SK-N-SH (cell line): Measurements from ENCODE around the gene GRB10. TPM values are rescaled to one million over a fixed set of nuclear protein-coding genes. Genes with fewer than 3 reads are reported as not detected.

Experiments used
- CTCF ChIA-PET: fragments of 300-600, 350-600 bp; formaldehyde crosslinking; extraction: SDS; loops from one replicate; lab custom pipeline; 2021; lab: Yijun Ruan, JAX
- POLR2A ChIA-PET: fragments of 350-600 bp; sonication (Branson Sonifier 250); formaldehyde crosslinking; extraction: SDS; loops from one replicate; lab custom pipeline; 2020; ENCODE audit warnings: antibody characterized with exemption, inconsistent platforms; lab: Yijun Ruan, JAX
- DNase-seq: peaks from one replicate; pipeline ENCODE4 v3.0.0; 2012
- H2AFZ ChIP-seq: fragments of 200-600 bp; sonication (generic); 2 replicates; pipeline ENCODE4 v1.8.1; 2016; ENCODE audit warnings: antibody characterized with exemption, mild to moderate bottlenecking, low read depth
- H3F3A ChIP-seq: fragments of 200-600 bp; sonication (generic); replicated peaks from 2 replicates; pipeline ENCODE3; 2016; ENCODE audit warnings: antibody characterized with exemption, mild to moderate bottlenecking; ENCODE audit not compliant: insufficient read depth
- H3K27ac ChIP-seq, 2 experiments: fragments of 200-500 bp in 1 of 2; fragments of 200-600 bp in 1 of 2; sonication (Bioruptor generic) in 1 of 2; sonication (generic), shearing (Covaris generic) in 1 of 2; 2 replicates each; pipeline versions ENCODE4 v1.5.1 to v1.6.1; 2014 to 2016; ENCODE audit warnings: low read depth in 2 of 2, inconsistent platforms in 1 of 2, low read length in 1 of 2, mild to moderate bottlenecking in 1 of 2, mixed read lengths in 1 of 2
- H3K27me3 ChIP-seq: fragments of 200-600 bp; sonication (generic), shearing (Covaris generic); 2 replicates; pipeline ENCODE4 v1.6.1; 2016; ENCODE audit warnings: mixed run types; ENCODE audit not compliant: insufficient read depth
- H3K36me3 ChIP-seq, 2 experiments: fragments of 200-500 bp in 1 of 2; fragments of 200-600 bp in 1 of 2; sonication (Bioruptor generic) in 1 of 2; sonication (generic) in 1 of 2; replicated peaks in 1 of 2; 2 replicates each; pipeline versions ENCODE3 to v1.5.1; 2014 to 2016; ENCODE audit warnings: low read length in 1 of 2, mild to moderate bottlenecking in 1 of 2; ENCODE audit not compliant: insufficient read depth in 2 of 2, control insufficient read depth in 1 of 2
- H3K4me1 ChIP-seq, 2 experiments: fragments of 200-500 bp in 1 of 2; fragments of 200-600 bp in 1 of 2; sonication (Bioruptor generic) in 1 of 2; sonication (generic), shearing (Covaris generic) in 1 of 2; 2 replicates each; pipeline versions ENCODE4 v1.5.1 to v1.6.1; 2014 to 2016; ENCODE audit warnings: low read depth in 1 of 2, low read length in 1 of 2, mixed run types in 1 of 2; ENCODE audit not compliant: insufficient read depth in 2 of 2, control insufficient read depth in 1 of 2
- H3K4me2 ChIP-seq: fragments of 200-600 bp; sonication (generic), shearing (Covaris generic); 2 replicates; pipeline ENCODE4 v1.6.1; 2017; ENCODE audit warnings: mixed run types
- H3K4me3 ChIP-seq, 2 experiments: fragments of 200-500 bp in 1 of 2; fragments of 200-600 bp in 1 of 2; sonication (Bioruptor generic) in 1 of 2; sonication (generic), shearing (Covaris generic) in 1 of 2; 2 replicates each; pipeline versions ENCODE4 v1.5.1 to v1.8.1; 2014 to 2016; ENCODE audit warnings: low read depth in 2 of 2, inconsistent platforms in 1 of 2, low read length in 1 of 2, mild to moderate bottlenecking in 1 of 2, mixed read lengths in 1 of 2, moderate library complexity in 1 of 2
- H3K79me2 ChIP-seq: fragments of 200-600 bp; sonication (generic); 2 replicates; pipeline ENCODE4 v1.8.1; 2017; ENCODE audit warnings: mild to moderate bottlenecking; ENCODE audit not compliant: insufficient read depth
- H3K9ac ChIP-seq: fragments of 200-600 bp; sonication (generic); 2 replicates; pipeline ENCODE4 v1.6.1; 2017; ENCODE audit warnings: mixed run types
- H3K9me2 ChIP-seq: fragments of 200-600 bp; sonication (generic); 2 replicates; pipeline ENCODE4 v1.6.1; 2017; ENCODE audit warnings: mixed run types
- H3K9me3 ChIP-seq: fragments of 200-600 bp; sonication (generic); 2 replicates; pipeline ENCODE4 v1.6.1; 2017; ENCODE audit warnings: mixed run types, mild to moderate bottlenecking, moderate library complexity
- H4K20me1 ChIP-seq: fragments of 200-600 bp; sonication (generic); 2 replicates; pipeline ENCODE4 v1.6.1; 2017; ENCODE audit warnings: mild to moderate bottlenecking, mixed run types; ENCODE audit not compliant: insufficient read depth
- CTCF ChIP-seq: fragments of 200-600 bp; sonication (generic); IDR thresholded peaks from 2 replicates; pipeline ENCODE4 v1.6.1; 2017; ENCODE audit warnings: antibody characterized with exemption, mild to moderate bottlenecking, moderate library complexity
- EP300 ChIP-seq, 2 experiments: IDR thresholded peaks; 2 replicates each; pipeline versions ENCODE4 v1.4.0 to v1.6.1; 2012; ENCODE audit warnings: borderline replicate concordance in 1 of 2, low read depth in 1 of 2, low read length in 1 of 2
- EZH2phosphoT487 ChIP-seq: fragments of 200-600 bp; sonication (generic); IDR thresholded peaks from 2 replicates; pipeline ENCODE4 v1.6.1; 2017; ENCODE audit warnings: low read depth, mixed run types, mild to moderate bottlenecking, antibody characterized with exemption, moderate library complexity, borderline replicate concordance
- FOSL2 ChIP-seq: IDR thresholded peaks from 2 replicates; pipeline ENCODE4 v1.4.0; 2012; ENCODE audit warnings: low read depth, mild to moderate bottlenecking, moderate library complexity, borderline replicate concordance
- FOXM1 ChIP-seq: IDR thresholded peaks from 2 replicates; pipeline ENCODE4 v1.4.0; 2012; ENCODE audit warnings: low read depth, mild to moderate bottlenecking
- GABPA ChIP-seq: IDR thresholded peaks from 2 replicates; pipeline ENCODE4 v1.4.0; 2012; ENCODE audit warnings: low read depth, mild to moderate bottlenecking
- IRF3 ChIP-seq: fragments of 150-350 bp; IDR thresholded peaks from 2 replicates; pipeline ENCODE4 v1.6.1; 2016; ENCODE audit warnings: mild to moderate bottlenecking, low read depth, low read length
- JUND ChIP-seq: IDR thresholded peaks from 2 replicates; pipeline ENCODE4 v1.4.0; 2012
- MAX ChIP-seq: IDR thresholded peaks from 2 replicates; pipeline ENCODE4 v1.4.0; 2012; ENCODE audit warnings: low read depth
- MXI1 ChIP-seq: IDR thresholded peaks from 2 replicates; pipeline ENCODE4 v1.6.1; 2012; ENCODE audit warnings: mild to moderate bottlenecking, low read depth, low read length, improper control_type of control experiment
- NFIC ChIP-seq: IDR thresholded peaks from 2 replicates; pipeline ENCODE4 v1.4.0; 2012; ENCODE audit warnings: borderline replicate concordance
- NRF1 ChIP-seq: IDR thresholded peaks from 2 replicates; pipeline ENCODE4 v1.6.1; 2012; ENCODE audit warnings: low read depth, mild to moderate bottlenecking, low read length
- POLR2AphosphoS5 ChIP-seq: IDR thresholded peaks from 2 replicates; pipeline ENCODE4 v1.6.1; 2012; ENCODE audit warnings: low read depth, low read length
- RAD21 ChIP-seq: IDR thresholded peaks from 2 replicates; pipeline ENCODE4 v1.6.1; 2012; ENCODE audit warnings: mild to moderate bottlenecking, low read length
- RCOR1 ChIP-seq: fragments of 150-350 bp; IDR thresholded peaks from 2 replicates; pipeline ENCODE4 v1.6.1; 2017; ENCODE audit warnings: antibody characterized with exemption, low read length
- SMC3 ChIP-seq: IDR thresholded peaks from 2 replicates; pipeline ENCODE4 v1.6.1; 2012; ENCODE audit warnings: low read depth, low read length, improper control_type of control experiment
- TCF12 ChIP-seq: IDR thresholded peaks from 2 replicates; pipeline ENCODE4 v1.4.0; 2012
- TEAD4 ChIP-seq: IDR thresholded peaks from 2 replicates; pipeline ENCODE4 v1.4.0; 2012; ENCODE audit warnings: mild to moderate bottlenecking, borderline replicate concordance; ENCODE audit not compliant: insufficient read depth
- USF1 ChIP-seq: IDR thresholded peaks from 2 replicates; pipeline ENCODE4 v1.4.0; 2012; ENCODE audit warnings: low read depth, borderline replicate concordance
- USF2 ChIP-seq: fragments of 150-350 bp; IDR thresholded peaks from 2 replicates; pipeline ENCODE4 v1.6.1; 2017; ENCODE audit warnings: antibody characterized with exemption, low read length, low read depth, borderline replicate concordance
- YY1 ChIP-seq: IDR thresholded peaks from 2 replicates; pipeline ENCODE4 v1.4.0; 2012; ENCODE audit warnings: low read depth, mild to moderate bottlenecking
- WGBS: methylation state at CpG from one replicate; pipeline ENCODE4 v1.1.6; 2017; ENCODE audit warnings: low lambda C conversion rate; 5-methylcytosine and 5-hydroxymethylcytosine counted together
- polyA plus RNA-seq, 3 experiments: library from polyadenylated mRNA; depleted of rRNA; stranded (reverse); fragments of >200 nt; gene quantifications; 2 replicates each; pipeline ENCODE4 v1.2.3, GENCODE V29; 2012
- TF ChIP-seq, protein P1 (sequence below): IDR thresholded peaks from 2 replicates; pipeline ENCODE4; 2012
- TF ChIP-seq, protein P2 (sequence below): IDR thresholded peaks from 2 replicates; pipeline ENCODE4 v1.4.0; 2012; ENCODE audit warnings: low read depth, borderline replicate concordance

The GRB10 gene
- polyA plus RNA-seq, 1 of the 3 experiments (the other 2 are of a cell fraction): 5.1 TPM

DNA sequence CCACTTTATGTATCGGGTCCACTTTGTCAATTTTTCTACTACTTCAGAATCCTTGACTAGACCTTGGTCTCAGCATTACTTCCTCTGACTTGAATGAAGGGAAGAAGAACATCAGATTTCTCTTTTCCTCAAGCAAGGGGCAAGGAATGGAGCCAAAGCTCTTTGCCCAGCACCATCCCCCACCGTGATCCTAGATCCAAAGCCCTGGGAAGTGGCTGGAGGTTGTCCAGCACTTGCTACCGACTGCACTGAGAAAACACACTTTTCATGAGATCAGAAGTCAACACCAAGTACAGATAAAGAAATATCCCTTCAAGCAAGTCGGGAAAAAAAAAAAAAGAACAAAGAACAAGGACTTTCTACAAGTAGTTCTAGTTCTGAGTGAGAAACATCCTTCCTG, 115.4 kb downstream of the GRB10 start (continued):
- TF ChIP-seq NRF1: no peak
- TF ChIP-seq NFIC: no peak
- no peak for TF ChIP-seq MXI1
- TF ChIP-seq EP300 (IDR thresholded peaks at IDR 0.05; ENCODE audit: borderline replicate concordance in 1 of 2, low read depth in 1 of 2, low read length in 1 of 2): no peak
- no peak for TF ChIP-seq USF1

DNA sequence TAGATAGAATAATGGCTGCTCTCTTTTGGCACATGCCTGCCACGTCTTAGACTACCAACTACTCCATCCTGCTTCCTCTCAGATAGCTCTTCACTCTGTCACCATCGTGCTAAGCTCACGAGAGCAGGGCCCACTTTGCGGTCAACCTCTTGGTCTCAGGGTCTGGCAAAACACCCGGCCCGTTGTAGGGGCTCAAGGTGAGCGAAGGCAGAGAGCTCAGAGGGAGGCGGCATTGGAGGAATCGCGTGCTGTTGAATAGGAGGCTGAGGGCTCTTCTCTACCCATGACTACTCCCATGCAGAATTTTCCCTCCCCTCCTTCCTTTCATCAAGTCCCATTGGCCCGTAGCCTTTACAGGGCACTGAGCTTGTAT, 116.6 kb downstream of the GRB10 start:
- H3K9me2 ChIP-seq: no peaks in the 10 kb centered on the region
- peaks cover 0 to 31% of the 10 kb centered on the region in 2 experiments for H3K36me3 ChIP-seq
- H3K79me2 ChIP-seq: peaks cover 34% of the 10 kb centered on the region
- no peak overlapping the region for H2AFZ ChIP-seq
- WGBS: 92% methylated on average over 11 of the region's 11 CpGs
- no peaks in the 10 kb centered on the region for H3F3A ChIP-seq
- H3K4me3 ChIP-seq: no peak overlapping the region
- ChIA-PET CTCF (interaction anchor here (0.9 to 2.8 kb wide), 5 partner anchors 10 to 198 kb away, joined by 3 to 12 read pairs (median 9); no protein-coding TSS in a partner anchor), POLR2A (interaction anchor here (0.6 to 1.4 kb wide), 2 partner anchors 126 to 200 kb away, joined by 3 read pairs; no protein-coding TSS in a partner anchor)
- H3K27me3 ChIP-seq: no peaks in the 10 kb centered on the region
- H3K4me1 ChIP-seq: peaks cover 8 to 13% of the 10 kb centered on the region in 2 experiments; a peak in 3 of 4 replicates
- no peak overlapping the region for H3K27ac ChIP-seq
- peaks cover 97% of the 10 kb centered on the region for H4K20me1 ChIP-seq
- H3K9me3 ChIP-seq: no peaks in the 10 kb centered on the region
- no peak for DNase-seq
- no peak for TF ChIP-seq NFIC
- TF ChIP-seq, protein P1, sequence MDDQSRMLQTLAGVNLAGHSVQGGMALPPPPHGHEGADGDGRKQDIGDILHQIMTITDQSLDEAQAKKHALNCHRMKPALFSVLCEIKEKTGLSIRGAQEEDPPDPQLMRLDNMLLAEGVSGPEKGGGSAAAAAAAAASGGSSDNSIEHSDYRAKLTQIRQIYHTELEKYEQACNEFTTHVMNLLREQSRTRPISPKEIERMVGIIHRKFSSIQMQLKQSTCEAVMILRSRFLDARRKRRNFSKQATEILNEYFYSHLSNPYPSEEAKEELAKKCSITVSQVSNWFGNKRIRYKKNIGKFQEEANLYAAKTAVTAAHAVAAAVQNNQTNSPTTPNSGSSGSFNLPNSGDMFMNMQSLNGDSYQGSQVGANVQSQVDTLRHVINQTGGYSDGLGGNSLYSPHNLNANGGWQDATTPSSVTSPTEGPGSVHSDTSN: no peak
- no peak for TF ChIP-seq SMC3
- TF ChIP-seq TCF12: no peak
- no peak for TF ChIP-seq FOSL2
- TF ChIP-seq POLR2AphosphoS5: no peak
- TF ChIP-seq USF2: no peak
- no peak for TF ChIP-seq TEAD4
- TF ChIP-seq RCOR1: no peak
- TF ChIP-seq, protein P2, sequence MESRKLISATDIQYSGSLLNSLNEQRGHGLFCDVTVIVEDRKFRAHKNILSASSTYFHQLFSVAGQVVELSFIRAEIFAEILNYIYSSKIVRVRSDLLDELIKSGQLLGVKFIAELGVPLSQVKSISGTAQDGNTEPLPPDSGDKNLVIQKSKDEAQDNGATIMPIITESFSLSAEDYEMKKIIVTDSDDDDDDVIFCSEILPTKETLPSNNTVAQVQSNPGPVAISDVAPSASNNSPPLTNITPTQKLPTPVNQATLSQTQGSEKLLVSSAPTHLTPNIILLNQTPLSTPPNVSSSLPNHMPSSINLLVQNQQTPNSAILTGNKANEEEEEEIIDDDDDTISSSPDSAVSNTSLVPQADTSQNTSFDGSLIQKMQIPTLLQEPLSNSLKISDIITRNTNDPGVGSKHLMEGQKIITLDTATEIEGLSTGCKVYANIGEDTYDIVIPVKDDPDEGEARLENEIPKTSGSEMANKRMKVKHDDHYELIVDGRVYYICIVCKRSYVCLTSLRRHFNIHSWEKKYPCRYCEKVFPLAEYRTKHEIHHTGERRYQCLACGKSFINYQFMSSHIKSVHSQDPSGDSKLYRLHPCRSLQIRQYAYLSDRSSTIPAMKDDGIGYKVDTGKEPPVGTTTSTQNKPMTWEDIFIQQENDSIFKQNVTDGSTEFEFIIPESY: no peak
- no peak for TF ChIP-seq MAX
- no peak for TF ChIP-seq JUND
- TF ChIP-seq FOXM1: no peak
- TF ChIP-seq CTCF: no peak
- no peak for TF ChIP-seq YY1
- no peak for TF ChIP-seq USF1
- no peak for TF ChIP-seq IRF3
- no peak for TF ChIP-seq GABPA
- no peak for TF ChIP-seq RAD21
- no peak for TF ChIP-seq EZH2phosphoT487
- TF ChIP-seq, all 33 proteins: peak for 0
- Histone ChIP-seq H3K9ac (no peak overlapping the region), H3K4me2 (no peak overlapping the region)
